Adrenal gland (tissue), 5 donors: ENCODE measurements around the gene GPR161.

Source experiments
- CTCF ChIP-seq, 6 experiments: fragments of 450-650 bp in 4 of 6; fragments of 200-600 bp in 2 of 6; sonication (generic) in 1 of 6; IDR thresholded peaks; 1 replicate in 5 of 6; 2 replicates in 1 of 6; pipeline versions ENCODE4 v1.5.1 to v1.8.0; 2016 to 2021; ENCODE audit warnings: antibody characterized with exemption in 6 of 6, mild to moderate bottlenecking in 2 of 6, moderate library complexity in 1 of 6
- POLR2A ChIP-seq, 2 donors: fragments of 450-650 bp; IDR thresholded peaks; one replicate each; pipeline ENCODE4 v1.6.1; 2017; ENCODE audit warnings: antibody characterized with exemption in 2 of 2, mild to moderate bottlenecking in 2 of 2, moderate library complexity in 1 of 2
- donor health status: DM: no; HTN: no; CAD: no.

DNA sequence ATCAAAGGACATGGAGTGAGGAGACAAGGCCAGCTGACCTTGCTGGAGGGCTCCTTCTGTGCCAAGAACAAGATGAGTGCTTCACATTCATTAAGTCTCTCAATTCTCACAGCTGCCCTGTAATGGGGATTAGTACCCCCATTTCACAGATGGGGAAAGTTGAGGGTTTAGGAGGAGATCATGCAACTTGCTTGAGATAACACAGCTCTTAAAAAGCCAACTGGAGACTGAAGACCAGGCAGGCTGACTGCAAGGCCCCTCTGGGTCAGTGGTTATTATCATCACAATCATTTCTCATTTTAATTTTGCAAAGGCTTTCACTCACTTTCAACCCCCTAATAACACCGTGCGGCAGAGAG lies 46.8 kb downstream of the GPR161 start:
- no peak for TF ChIP-seq CTCF (IDR thresholded peaks at IDR 0.05)
- TF ChIP-seq POLR2A (IDR thresholded peaks at IDR 0.05) = no peak
